Activated CD4-positive, CD25-positive, alpha-beta regulatory T cell treated with anti-CD3 and anti-CD28 coated beads, Interleukin-2, amount 50 U/mL, for 72 hours (primary cell): Measurements from ENCODE around the gene CABLES2.
"Not testable (repeated sequence)": the region's sequence is repeated elsewhere in the genome, so short reads cannot be mapped to it uniquely, and the experiment has no call there.

Experiments used
- DNase-seq: peaks from one replicate; pipeline ENCODE4 v3.0.0; 2021

The CABLES2 gene

DNA sequence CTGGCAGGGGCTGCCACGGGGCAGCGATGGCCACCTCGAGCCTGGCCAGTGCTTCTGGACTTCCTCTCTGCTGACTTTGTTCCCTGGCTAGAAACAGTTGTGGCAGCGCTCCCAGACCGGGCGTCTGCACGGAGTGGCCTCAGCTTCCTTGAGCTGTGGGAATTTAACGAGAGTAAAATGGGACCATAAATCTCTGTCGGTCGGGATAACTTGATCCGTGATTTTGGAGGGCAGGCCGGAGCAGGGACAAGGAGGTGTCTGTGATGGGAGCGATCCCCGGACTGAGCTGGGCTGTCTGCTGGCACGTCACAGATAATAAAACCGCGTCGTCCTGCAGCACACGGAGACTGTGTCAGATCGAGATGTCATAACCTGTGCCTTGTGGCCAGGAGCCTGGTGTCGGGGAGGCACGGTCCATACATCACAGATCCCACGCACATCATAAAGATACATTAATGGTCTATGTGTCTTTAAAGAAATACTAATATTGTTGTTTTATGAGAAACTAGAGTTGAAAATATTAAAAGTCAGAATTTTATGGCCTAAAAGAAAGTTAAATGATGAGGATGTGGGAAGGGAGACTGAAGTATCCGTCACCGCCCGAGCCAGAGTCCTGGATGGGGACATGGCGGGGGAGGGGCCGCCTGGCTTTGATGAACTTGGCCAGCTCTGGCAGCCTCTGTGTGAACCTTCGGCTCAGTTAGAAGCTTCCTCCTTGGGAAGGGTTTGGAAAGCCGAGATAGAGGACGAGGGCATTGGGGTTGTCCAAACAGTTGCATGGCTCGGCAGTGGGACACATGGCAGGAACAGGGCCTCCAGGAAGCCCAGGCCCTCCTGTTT is 26.8 kb upstream of the CABLES2 start:
- DNase-seq = no peak

DNA sequence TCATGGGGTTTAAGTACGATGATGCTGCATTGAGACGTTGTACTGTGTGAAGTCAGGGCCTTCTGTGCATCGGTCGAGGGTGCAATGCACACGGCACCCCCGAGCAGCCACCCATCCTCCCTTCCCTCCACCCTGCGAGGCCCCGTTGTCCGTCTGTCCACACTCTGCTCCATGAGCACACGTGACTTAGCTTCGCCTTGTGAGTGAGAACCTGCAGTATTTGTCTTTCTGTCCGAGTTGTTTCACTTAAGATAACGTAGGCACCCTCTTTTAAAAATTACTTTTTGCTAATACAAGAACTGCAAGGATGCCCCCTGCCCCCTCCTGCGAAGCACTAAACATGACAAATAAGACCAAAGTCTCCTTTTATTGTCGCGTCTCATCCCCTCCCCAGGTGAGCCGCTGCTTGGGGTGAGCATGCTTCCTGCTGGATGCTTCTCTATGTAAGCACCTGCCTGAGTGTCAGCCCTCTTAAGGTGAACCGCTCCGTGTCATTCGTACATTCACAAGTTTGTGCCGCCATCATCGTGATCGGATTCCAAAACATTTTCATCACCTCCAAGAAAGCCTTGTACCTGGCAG is 23.9 kb upstream of the CABLES2 start:
- no peak for DNase-seq

DNA sequence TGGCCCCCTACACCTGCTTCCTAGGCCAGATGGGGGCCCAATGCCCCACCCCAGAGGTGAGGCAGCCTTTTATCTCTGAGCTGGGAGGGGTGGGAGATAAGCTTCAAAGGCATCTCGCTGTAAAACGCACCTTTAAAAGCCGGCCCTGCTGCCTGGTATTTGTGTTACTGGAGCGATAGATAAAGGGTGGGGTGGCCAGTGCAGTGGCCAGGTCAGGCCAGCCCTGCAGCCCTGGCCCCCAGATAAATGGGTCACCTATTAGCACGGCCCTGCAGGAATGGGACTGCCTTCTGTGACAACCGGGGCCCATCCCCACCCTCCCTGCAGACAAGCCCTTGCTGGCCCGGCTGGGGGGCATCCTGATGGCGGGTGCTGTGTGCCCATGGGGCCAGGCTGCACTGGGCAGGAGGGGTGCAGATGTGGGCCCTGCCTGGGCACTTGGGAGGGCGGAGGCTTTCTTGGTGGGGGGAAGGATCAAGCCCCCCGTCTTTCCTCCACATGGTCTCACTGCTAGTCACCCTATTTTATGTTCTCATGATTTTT is 23.3 kb upstream of the CABLES2 start:
- DNase-seq = no peak

DNA sequence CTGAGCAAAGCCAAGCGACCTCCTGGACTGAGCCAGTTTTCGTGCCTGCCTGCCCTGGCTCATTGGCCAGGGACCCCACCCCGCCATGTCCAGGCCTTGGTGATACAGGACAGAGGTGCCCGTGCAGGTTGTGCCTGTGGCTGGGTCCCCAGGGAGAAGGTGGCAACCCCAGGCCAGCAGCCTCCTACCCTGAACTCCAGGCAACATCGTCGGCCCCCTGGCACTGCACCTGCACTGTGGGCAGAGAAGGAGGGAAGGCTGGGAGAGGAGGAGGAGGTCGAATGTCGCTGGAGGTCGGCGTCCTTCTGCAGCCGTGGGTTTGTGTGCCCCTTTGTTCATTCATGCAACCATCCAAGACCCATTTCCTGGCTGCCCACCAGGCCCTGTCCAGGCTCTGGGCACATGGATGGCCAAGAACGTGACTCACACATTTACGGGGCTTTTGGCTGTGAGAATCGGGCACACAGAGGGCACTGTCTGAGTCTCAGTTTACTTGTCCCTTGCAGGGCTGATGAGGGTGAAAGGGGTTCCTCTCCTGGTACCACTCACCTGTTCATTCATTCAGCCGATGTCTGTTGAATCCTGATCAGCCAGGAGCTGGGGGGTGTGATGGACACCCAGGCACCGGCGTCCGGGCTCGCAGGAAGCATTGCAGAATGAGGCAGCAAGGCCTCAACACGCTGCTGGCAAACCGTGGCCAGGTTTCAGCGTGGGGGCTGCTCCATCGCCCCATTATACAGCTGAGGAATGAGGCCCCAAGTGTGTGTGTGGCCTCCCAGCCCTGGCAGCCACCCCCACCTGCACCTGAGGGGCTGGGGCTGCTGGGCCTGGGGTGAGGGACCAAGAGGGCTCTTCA is 22.6 kb upstream of the CABLES2 start:
- DNase-seq = no peak

DNA sequence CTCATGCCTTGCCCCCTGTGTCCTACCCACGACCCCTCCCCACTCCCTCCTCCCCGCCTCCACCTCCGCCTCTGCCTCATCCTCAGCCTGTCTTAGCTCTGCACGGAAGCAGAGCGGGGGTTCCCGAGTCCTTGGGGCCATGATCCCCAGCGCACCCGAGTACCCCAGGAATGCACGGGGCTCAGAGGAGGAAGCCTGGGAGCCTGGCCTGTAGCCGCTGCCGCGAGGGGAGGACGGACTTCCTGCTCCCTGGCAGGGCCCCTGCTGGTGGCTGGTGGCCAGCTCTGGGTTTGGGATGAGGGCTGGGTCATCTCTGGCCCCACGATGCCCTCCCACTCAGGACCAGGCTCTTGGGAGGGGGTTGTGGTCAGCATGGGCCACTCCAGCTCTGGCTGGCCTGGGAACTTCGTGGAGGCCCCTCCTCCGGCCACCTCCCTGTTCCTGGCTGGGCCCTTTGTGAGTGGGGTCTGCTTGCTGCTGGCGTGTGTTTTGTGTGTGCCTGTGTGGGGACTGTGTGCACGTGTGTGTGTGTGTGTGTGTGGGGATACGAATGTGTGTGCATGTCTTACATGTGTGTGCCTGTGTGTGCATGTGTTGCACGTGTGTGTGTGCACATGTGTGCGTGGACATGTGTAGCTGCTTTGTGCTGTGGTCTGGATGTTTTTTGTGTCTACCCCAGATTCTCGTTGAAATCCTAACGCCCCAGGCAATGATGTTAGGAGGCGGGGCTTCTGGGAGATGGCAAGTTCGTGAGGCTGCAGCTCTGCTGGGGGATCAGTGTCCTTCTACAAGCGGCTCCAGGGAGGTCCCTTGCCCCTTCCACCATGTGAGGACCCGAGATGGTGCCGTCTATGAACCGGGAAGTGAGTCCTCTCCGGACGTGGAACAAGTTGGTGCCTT is 21.6 kb upstream of the CABLES2 start:
- no peak for DNase-seq

DNA sequence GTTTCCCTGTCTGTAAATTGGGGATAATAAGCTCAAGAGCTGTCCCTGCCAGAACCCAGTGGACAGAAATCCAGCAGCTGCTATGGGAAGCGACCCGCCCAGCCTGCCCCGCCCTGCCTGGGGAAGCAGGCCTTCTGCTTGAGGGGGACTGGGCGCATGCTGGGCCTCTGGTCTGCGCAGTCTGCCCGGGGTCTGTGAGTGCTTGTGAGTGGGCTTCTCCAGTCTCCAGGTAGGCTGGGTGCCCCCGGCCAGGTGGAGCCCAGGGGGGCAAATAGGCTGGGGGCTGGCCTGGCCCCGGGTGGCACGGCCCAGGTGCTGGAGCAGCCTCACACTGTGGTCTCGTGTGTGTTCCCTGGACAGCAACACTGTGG is 20.9 kb upstream of the CABLES2 start:
- no peak for DNase-seq

DNA sequence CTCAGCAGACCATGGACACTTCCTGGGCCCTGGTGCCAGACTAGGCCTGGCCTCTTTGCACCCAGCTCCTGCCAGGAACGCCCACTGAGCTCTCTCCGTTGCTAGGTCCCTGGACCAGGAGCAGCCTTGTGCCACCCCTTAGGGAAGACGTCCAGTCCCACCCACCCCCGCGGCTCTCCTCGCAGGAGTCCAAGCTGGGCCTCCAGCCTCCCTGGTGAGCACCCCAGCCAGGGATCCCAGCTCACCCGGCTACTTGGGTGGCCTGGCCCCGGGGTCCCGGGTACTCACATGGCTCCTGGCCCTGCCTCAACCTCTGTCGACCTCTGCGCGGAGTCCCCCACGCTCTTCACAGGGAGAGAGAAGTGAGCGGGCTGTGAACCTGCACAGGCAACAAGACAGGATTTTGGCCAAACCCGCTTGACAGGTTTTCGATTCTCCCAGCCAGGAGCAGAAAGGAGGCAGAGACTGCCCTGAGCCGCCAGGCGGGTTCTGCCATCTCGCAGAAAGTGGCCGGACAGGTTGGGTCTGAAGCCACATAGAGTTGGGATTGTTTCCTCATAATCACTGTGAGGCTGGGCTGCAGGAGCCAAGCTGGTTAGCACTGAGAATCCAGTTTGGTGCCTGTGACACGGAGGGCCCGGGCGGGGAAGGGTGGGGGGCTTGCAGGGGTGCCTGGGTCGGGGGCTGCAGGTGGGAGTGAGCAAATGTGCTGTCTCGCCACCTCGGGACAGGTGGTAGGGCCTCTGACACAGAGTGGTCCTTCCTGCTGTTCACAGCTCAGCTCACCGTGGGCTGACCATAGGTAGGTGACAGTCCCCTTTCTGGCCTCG is 20.3 kb upstream of the CABLES2 start, which contains the start of gene RBBP8NL:
Gene RBBP8NL, minus strand, starts transcription at position 368 of the 830 bp plus-strand sequence. CDS start 7,892 bp downstream, outside the sequence.
- DNase-seq = no peak

DNA sequence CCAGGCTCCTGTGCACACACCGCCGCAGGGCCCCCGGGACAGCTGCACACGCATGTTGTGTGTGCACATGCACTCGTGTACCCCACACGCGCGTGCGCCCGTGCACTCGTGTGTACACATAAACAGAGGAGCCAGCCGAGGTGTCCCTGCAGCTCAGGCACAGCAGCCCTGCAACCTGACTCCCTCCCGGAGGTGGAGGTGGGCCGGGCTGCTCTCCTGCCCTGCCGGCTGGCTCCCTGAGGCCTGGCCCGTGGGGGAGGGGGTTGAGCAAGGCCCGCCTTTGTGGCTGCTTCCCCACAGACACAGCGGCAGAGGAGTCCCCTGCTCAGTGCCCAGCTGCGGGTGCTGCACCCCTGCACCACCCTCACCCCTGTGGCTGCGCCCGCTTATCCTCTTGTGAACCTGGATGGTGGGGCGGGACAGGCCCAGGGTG is 19.6 kb upstream of the CABLES2 start:
- DNase-seq = no peak

DNA sequence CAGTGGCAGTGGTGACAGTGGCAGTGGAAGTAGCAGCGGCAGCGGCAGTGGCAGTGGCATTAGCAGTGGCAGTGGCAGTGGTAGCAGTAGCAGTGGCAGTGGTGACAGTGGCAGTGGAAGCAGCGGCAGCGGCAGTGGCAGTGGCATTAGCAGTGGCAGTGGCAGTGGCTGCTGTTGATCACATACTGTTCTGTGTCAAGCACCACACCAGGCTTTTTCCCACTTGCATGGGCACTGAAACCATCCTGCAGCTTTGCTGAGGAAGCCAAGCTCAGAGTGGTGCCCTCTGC is 18.9 kb upstream of the CABLES2 start:
- not testable (repeated sequence) for DNase-seq

DNA sequence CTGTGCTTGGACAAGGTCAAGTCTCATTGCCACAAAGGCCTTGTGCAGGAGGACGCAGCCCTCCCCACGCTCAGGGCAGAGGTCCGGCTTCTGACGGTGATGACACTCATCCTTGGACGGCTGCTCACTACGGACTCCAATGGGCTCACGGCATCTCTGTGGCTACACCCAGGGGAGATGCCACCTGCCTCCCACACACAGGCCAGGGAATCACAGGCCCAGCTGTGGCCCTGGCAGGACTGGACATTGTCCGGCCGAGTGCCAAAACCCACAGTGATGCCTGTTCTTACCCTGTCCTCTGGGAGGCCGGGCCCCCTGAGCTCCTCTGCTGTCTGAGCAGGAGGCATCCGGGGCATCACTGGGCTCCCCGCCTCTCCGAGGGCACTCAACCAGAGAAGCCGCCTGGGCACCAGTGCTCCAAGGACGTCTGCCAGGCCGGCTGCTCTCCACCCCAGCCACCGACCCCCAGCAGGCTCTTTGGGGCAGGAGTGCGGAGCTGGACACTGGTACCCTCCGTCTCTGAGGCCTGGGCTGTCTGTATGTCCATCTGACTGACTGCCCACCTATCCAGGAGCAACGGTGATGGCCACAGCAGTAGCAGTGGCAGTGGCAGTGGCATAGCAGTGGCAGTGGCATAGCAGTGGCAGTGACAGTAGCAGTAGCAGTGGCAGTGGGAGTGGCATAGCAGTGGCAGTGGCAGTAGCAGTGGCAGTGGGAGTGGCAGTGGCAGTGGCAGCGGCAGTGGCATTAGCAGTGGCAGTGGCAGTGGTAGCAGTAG is 18.4 kb upstream of the CABLES2 start:
- DNase-seq = no peak

DNA sequence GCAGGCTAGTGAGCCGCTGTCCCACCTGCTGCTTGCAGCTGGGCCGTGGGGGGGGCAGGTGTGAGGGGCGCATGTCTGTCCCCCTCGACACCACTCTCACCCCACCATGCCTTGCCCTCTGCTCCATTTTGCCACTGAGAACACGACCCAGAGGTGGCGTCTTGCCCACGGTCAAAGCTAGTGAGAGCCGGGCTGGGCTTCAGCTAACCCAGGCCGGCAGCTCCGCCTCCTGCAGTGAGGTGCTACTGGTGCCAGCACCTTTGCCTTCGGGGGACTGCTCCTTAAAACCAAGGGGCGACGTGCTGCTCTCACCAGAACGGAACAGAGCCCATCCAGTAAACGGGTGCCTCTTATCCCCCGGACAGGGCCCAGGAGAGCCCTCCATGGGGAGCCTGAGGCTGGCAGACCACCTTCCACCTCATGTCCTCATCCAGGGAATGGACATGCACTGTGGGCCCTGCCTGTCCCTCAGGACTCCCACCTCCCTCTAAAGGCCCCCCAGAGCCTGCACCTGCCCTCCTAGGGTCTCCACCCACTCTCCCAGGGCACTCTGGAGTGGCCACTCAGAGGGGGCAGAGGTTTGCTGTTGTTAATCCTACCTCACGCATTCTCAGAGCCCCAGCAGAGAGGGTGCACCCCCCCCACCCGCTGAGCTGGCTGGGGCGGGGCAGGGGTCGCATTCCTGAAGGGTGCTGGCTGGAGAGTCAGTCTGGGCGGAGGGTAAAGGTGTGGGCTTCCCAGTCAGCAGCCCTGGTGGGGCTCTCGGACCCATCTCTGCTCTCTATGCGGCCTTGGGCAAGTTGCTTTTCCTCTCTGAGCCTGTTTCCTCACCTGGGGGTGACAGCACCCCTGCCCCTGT is 17.4 kb upstream of the CABLES2 start:
- DNase-seq = no peak

DNA sequence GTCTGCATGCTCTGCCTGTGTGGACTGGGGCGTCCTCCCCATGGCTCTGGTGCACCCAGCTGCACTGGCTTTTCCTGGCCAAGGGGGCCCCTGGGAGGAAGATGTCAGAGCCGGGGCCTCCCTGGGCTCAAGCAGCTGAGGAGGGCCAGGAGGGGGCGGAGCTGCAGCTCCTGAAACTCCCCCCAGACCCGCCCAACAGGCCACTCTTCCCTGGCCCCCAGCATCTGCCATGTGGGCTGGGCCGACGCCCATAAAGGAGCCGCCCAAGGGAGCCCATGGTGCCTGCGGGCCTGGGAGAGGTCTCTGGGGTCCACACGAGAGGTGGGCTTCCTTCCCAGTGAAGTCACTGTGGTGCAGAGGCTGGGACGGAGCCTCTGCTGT is 16.2 kb upstream of the CABLES2 start:
- no peak for DNase-seq

DNA sequence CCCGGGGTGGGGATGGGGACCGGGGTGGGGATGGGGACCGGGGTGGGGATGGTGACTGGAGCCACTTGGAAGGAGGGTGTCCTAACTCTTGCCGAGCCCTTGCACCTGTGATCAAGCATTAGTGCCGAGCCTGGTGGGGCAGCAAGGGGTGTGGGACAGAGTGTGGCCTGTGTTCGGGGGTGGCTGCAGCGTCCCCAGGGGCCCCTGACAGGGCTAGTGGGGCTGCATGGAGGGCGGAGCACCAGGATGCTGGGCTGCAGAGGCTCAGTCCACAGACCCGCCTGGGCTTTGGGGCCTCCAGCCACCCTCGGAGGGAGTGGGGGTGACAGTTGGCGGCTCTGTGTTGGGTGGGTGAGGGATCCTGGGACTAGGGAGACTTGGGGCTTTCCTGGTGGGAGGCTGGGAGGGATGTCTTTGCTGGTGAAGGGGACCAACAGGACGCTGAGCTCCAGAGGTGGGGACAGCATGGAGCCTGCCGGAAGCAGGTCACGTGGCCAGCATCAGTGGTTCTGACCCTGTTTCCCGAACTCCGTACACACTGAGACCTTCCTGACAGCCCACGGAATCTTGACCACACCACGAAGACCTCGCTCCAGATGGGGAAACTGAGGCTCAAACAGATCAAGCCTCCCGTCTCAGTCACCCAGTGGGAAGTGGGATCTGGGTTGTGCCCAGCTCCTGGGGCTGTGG is 15.7 kb upstream of the CABLES2 start:
- DNase-seq = no peak

DNA sequence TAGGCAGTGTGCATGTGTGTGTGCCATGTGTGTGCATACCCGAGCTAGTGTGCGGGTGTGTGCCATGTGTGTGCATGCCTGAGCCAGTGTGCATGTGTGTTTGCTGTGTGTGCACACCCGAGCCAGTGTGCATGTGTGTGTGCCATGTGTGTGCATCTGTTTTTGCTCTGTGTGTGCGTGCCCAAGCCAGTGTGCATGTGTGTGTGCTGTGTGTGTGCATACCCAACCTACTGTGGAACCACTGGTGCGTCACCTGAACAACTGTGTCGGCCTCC is 14.6 kb upstream of the CABLES2 start:
- no peak for DNase-seq

DNA sequence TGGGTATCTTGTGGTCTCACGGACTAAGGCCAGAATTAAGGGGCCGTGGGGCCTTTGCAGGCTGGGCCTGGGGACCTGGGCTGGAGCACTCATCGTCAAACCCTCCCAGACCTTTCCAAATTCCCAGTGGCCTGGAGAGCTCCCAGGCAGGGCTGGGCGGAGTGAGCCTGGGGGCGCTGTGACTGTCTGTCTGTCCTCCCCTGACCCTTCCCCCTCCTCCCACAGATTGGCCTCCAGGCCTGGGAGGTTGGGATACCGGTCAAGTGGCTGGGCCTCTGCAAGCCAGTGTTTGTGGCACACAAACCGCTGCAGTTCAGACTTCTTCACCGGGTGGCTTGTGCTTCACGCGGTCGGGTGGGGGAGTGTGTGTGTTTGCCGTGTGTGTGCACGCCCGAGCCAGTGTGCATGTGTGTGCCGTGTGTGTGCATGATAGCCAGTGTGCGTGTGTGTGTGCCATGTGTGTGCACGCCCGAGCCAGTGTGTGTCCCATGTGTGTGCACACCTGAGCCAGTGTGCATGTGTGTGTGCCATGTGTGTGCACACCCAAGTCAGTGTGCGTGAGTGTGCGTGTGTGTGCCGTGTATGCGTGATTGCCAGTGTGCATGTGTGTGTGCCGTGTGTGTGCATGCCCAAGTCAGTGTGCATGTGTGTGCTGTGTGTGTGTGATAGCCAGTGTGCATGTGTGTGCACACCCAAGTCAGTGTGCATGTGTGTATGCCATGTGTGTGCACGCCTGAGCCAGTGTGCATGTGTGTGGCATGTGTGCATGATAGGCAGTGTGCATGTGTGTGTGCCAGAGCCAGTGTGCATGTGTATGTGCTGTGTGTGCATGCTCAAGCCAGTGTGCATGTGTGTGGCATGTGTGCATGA is 14.0 kb upstream of the CABLES2 start:
- DNase-seq = no peak

DNA sequence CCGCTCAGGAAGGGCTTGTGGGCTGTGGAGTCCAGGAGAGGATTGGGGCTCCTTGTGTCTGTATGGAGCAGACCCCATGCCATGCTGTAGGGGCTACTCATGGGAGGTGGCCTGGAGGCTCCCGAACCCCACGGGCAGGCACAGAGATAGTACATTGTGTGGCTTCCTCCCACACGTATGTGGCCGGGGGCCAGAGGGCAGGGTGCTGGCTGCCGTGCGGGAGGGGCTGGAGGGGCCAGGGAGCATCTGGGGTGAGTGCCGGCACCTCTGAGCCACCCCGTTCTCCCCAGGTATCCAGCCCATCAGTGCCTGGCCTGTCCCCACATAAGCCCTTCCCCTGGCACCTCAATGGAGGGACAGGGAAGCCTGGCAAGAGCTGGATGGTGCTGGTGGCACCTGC is 12.7 kb upstream of the CABLES2 start:
- DNase-seq = no peak

DNA sequence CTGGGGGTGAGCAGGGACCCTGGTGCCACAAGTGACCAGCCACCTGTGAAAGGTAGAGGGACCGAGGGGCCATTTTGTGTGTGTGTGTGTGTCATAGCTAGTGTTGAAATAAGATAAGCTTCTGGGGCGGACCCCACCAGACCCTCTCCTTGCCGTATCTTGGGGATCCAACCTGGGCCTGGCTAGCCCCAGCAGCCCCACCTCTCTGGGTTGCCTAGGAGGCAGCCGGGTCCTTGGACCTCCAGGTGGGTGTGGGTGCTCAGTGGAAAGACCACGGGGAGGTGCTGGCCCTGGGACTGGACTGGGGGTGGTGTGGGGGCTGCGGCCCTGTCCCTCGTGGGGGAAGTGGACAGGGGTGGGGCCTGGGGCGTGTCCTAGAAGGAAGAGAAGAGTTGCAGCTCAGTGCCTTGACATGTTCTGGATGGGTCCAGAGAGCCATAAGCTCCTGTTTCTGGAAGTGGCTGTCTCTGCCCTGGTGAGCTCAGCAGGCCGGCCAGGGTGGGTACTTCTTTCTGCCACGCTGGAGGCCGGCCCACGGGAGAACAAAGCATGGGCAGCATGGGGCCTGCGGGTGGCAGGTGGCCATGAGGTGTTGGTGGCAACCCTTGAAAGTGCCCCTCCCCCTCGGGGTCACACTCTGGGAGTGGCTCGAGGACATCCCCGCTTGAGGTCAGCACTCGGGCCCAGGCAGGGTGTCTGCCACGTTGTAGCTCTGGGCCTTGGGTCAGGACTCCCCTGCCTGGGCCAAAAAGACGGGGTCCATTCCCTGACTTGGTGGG is 11.8 kb upstream of the CABLES2 start:
- DNase-seq = no peak
